HG03565 (cell line): ENCODE results near the gene ICE1.
A peak's percentile ranks its signal among the peaks of the same experiment; 100 is the strongest.
"Not testable (repeated sequence)": the region's sequence is repeated elsewhere in the genome, so short reads cannot be mapped to it uniquely, and the experiment has no call there.

Experiments
- ATAC-seq: cut with Tn5 transposase; IDR thresholded peaks from one replicate; pipeline ENCODE4 v1.9.1; 2021; ENCODE audit warnings: mild to moderate bottlenecking, moderate library complexity; ENCODE audit not compliant: unreplicated experiment

ICE1 gene

GRCh38 chr5:5403741-5404140, 18.7 kb upstream of the ICE1 start:
- no peak for ATAC-seq

- ATAC-seq = no peak
Observed at GRCh38 chr5:5404381-5404780, 18.1 kb upstream of the ICE1 start.

GRCh38 chr5:5405441-5405840, 17.0 kb upstream of the ICE1 start:
- ATAC-seq = no peak

GRCh38 chr5:5407924-5408323, 14.6 kb upstream of the ICE1 start:
- no peak for ATAC-seq

GRCh38 chr5:5409151-5409810, 13.2 kb upstream of the ICE1 start:
- no peak for ATAC-seq

GRCh38 chr5:5413856-5414255, 8.6 kb upstream of the ICE1 start:
- not testable (repeated sequence) for ATAC-seq

- no peak for ATAC-seq
Observed at GRCh38 chr5:5414999-5415398, 7.5 kb upstream of the ICE1 start.

GRCh38 chr5:5416733-5417132, 5.7 kb upstream of the ICE1 start:
- no peak for ATAC-seq

GRCh38 chr5:5418006-5418405, 4.5 kb upstream of the ICE1 start:
- ATAC-seq = no peak

- ATAC-seq = no peak
Observed at GRCh38 chr5:5418764-5419163, 3.7 kb upstream of the ICE1 start.

GRCh38 chr5:5419291-5420210, 2.9 kb upstream of the ICE1 start:
- ATAC-seq = no peak

GRCh38 chr5:5420251-5420650, 2.2 kb upstream of the ICE1 start:
- no peak for ATAC-seq

GRCh38 chr5:5421149-5421960, 1.1 kb upstream of the ICE1 start:
- no peak for ATAC-seq

GRCh38 chr5:5422819-5423515, 490 bp downstream of the ICE1 start:
- peak; percentile 5 for ATAC-seq

GRCh38 chr5:5423586-5423985, 1.1 kb downstream of the ICE1 start:
- no peak for ATAC-seq

- no peak for ATAC-seq
Observed at GRCh38 chr5:5424736-5425135, 2.3 kb downstream of the ICE1 start.

- ATAC-seq = no peak
Observed at GRCh38 chr5:5430136-5430535, 7.7 kb downstream of the ICE1 start.

- no peak for ATAC-seq
Observed at GRCh38 chr5:5432020-5432707, 9.7 kb downstream of the ICE1 start.

- no peak for ATAC-seq
Observed at GRCh38 chr5:5436203-5436760, 13.8 kb downstream of the ICE1 start.
